ENCODE results near the gene GSTCD. TPM values are rescaled to one million over a fixed set of nuclear protein-coding genes. Genes with fewer than 3 reads are reported as not detected.

Gene GSTCD
- total and polyA plus RNA-seq, 9 of the 15 experiments (the other 6 are each of a cell fraction or from before 2014, with no cell fraction given), result 4.5 to 36.3 (median 16.0) TPM

DNA sequence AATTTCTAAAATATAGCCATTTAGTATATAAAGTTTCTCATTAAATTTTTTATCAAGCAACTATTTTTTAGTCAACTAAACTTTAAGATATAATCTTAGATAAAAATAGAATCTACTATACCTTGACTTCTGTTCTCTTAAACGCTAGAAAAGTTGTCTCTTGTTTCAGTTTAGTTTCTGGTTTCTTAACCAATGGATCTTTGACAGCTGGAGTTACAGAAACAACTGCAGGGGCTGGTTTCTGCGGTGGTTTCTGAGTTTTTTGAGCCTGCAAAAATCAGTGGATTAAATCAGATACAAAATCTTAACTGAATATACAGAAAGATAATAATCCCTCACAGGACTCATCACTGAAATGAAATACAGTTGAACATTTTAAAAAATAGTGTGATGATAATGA is 22.0 kb upstream of the GSTCD start:
- in situ Hi-C loops (cut with MboI), result no loop called here
- no peaks in the 10 kb centered on the region for H3K9me3 ChIP-seq (replicated peaks; ENCODE audit: control insufficient read depth, insufficient read depth, low read depth, low read length)
- no TSS peak for BruUV-seq (replicated peaks)
- H4K20me1 ChIP-seq (replicated peaks; ENCODE audit: control insufficient read depth, insufficient read depth, low read length), result no peaks in the 10 kb centered on the region
- no peak overlapping the region for H3K27ac ChIP-seq (ENCODE audit: extremely low read depth, low read depth, low read length)
- POLR2A ChIA-PET, result no interaction called here
- DNase-seq (ENCODE audit: extremely low read depth in 1 of 4, low spot score in 3 of 4) (no peak), FAIRE-seq (no peak), ATAC-seq (no peak)
- no peaks in the 10 kb centered on the region for H3K79me2 ChIP-seq (ENCODE audit: control insufficient read depth, insufficient read depth, low read length)
- no peak overlapping the region for H3K4me3 ChIP-seq
- no peak overlapping the region for H3K9ac ChIP-seq (ENCODE audit: insufficient read depth in 1 of 2, low read depth in 2 of 2, low read length in 2 of 2)
- H3K27me3 ChIP-seq (ENCODE audit: control insufficient read depth in 2 of 2, insufficient read depth in 2 of 2, low read length in 2 of 2), result no peaks in the 10 kb centered on the region
- H3K4me1 ChIP-seq (replicated peaks in 1 of 2; ENCODE audit: control insufficient read depth in 2 of 2, insufficient read depth in 2 of 2, low read length in 2 of 2), result no peaks in the 10 kb centered on the region; a peak in 1 of 5 replicates
- WGBS (ENCODE audit: insufficient coverage, low coverage, missing lambda C conversion rate), result 94% methylated on average over 2 of the region's 2 CpGs
- CTCF ChIA-PET (ENCODE audit: low intra/inter-chr PET ratio), result interaction anchor here (0.6 kb wide), 1 partner anchor 663 kb away, joined by 7 read pairs; no protein-coding TSS in a partner anchor
- intact Hi-C loops (cut with micrococcal nuclease), result no loop called here
- peaks cover 64% of the 10 kb centered on the region for H3K36me3 ChIP-seq (ENCODE audit: control insufficient read depth, insufficient read depth, low read length)
- H3K9me1 ChIP-seq (ENCODE audit: control insufficient read depth, insufficient read depth, low read length), result no peaks in the 10 kb centered on the region
- no peak overlapping the region for H3K4me2 ChIP-seq (ENCODE audit: insufficient read depth, low read length)
- no peak overlapping the region for H2AFZ ChIP-seq (ENCODE audit: low read depth, low read length)
- TF ChIP-seq, protein P1, sequence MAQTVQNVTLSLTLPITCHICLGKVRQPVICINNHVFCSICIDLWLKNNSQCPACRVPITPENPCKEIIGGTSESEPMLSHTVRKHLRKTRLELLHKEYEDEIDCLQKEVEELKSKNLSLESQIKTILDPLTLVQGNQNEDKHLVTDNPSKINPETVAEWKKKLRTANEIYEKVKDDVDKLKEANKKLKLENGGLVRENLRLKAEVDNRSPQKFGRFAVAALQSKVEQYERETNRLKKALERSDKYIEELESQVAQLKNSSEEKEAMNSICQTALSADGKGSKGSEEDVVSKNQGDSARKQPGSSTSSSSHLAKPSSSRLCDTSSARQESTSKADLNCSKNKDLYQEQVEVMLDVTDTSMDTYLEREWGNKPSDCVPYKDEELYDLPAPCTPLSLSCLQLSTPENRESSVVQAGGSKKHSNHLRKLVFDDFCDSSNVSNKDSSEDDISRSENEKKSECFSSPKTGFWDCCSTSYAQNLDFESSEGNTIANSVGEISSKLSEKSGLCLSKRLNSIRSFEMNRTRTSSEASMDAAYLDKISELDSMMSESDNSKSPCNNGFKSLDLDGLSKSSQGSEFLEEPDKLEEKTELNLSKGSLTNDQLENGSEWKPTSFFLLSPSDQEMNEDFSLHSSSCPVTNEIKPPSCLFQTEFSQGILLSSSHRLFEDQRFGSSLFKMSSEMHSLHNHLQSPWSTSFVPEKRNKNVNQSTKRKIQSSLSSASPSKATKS (CRISPR knock-in tag; IDR thresholded peaks at IDR 0.05), result no peak
- TF ChIP-seq LARP7 (IDR thresholded peaks at IDR 0.05), result no peak
- TF ChIP-seq, protein P2, sequence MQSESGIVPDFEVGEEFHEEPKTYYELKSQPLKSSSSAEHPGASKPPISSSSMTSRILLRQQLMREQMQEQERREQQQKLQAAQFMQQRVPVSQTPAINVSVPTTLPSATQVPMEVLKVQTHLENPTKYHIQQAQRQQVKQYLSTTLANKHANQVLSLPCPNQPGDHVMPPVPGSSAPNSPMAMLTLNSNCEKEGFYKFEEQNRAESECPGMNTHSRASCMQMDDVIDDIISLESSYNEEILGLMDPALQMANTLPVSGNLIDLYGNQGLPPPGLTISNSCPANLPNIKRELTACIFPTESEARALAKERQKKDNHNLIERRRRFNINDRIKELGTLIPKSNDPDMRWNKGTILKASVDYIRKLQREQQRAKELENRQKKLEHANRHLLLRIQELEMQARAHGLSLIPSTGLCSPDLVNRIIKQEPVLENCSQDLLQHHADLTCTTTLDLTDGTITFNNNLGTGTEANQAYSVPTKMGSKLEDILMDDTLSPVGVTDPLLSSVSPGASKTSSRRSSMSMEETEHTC (IDR thresholded peaks at IDR 0.05), result no peak
- no peak for TF ChIP-seq SNRNP70 (optimal IDR thresholded peaks at IDR 0.05; ENCODE audit: low read depth, low read length)
- TF ChIP-seq, protein P3, sequence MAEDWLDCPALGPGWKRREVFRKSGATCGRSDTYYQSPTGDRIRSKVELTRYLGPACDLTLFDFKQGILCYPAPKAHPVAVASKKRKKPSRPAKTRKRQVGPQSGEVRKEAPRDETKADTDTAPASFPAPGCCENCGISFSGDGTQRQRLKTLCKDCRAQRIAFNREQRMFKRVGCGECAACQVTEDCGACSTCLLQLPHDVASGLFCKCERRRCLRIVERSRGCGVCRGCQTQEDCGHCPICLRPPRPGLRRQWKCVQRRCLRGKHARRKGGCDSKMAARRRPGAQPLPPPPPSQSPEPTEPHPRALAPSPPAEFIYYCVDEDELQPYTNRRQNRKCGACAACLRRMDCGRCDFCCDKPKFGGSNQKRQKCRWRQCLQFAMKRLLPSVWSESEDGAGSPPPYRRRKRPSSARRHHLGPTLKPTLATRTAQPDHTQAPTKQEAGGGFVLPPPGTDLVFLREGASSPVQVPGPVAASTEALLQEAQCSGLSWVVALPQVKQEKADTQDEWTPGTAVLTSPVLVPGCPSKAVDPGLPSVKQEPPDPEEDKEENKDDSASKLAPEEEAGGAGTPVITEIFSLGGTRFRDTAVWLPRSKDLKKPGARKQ (CRISPR knock-in tag; IDR thresholded peaks at IDR 0.05), result no peak
- TF ChIP-seq ETV1 (tag; conservative IDR thresholded peaks at IDR 0.05; ENCODE audit: low read depth), result no peak
- no peak for TF ChIP-seq FOXP1 (CRISPR knock-in tag; IDR thresholded peaks at IDR 0.05)
- TF ChIP-seq, protein P4, sequence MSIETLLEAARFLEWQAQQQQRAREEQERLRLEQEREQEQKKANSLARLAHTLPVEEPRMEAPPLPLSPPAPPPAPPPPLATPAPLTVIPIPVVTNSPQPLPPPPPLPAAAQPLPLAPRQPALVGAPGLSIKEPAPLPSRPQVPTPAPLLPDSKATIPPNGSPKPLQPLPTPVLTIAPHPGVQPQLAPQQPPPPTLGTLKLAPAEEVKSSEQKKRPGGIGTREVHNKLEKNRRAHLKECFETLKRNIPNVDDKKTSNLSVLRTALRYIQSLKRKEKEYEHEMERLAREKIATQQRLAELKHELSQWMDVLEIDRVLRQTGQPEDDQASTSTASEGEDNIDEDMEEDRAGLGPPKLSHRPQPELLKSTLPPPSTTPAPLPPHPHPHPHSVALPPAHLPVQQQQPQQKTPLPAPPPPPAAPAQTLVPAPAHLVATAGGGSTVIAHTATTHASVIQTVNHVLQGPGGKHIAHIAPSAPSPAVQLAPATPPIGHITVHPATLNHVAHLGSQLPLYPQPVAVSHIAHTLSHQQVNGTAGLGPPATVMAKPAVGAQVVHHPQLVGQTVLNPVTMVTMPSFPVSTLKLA (conservative IDR thresholded peaks at IDR 0.05), result no peak
- TF ChIP-seq POLR3G (IDR thresholded peaks at IDR 0.05; ENCODE audit: extremely low read depth, insufficient read length, insufficient replicate concordance), result no peak
- TF ChIP-seq RBFOX2 (IDR thresholded peaks at IDR 0.05; ENCODE audit: low read depth, low read length), result no peak
- TF ChIP-seq, protein P5, sequence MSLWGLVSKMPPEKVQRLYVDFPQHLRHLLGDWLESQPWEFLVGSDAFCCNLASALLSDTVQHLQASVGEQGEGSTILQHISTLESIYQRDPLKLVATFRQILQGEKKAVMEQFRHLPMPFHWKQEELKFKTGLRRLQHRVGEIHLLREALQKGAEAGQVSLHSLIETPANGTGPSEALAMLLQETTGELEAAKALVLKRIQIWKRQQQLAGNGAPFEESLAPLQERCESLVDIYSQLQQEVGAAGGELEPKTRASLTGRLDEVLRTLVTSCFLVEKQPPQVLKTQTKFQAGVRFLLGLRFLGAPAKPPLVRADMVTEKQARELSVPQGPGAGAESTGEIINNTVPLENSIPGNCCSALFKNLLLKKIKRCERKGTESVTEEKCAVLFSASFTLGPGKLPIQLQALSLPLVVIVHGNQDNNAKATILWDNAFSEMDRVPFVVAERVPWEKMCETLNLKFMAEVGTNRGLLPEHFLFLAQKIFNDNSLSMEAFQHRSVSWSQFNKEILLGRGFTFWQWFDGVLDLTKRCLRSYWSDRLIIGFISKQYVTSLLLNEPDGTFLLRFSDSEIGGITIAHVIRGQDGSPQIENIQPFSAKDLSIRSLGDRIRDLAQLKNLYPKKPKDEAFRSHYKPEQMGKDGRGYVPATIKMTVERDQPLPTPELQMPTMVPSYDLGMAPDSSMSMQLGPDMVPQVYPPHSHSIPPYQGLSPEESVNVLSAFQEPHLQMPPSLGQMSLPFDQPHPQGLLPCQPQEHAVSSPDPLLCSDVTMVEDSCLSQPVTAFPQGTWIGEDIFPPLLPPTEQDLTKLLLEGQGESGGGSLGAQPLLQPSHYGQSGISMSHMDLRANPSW (CRISPR knock-in tag; IDR thresholded peaks at IDR 0.05), result no peak
- no peak for TF ChIP-seq SMARCE1 (IDR thresholded peaks at IDR 0.05)
- TF ChIP-seq GABPB2 (CRISPR knock-in tag; conservative IDR thresholded peaks at IDR 0.05), result no peak
- TF ChIP-seq MCM2 (IDR thresholded peaks at IDR 0.05; ENCODE audit: low read depth), result no peak
